ENCODE results near the gene ACMSD. TPM values are rescaled to one million over a fixed set of nuclear protein-coding genes. Genes with fewer than 3 reads are reported as not detected.

Gene ACMSD
- total and polyA plus RNA-seq, 2 of the 13 experiments (the other 11 are each of a cell fraction or from before 2014, with no cell fraction given): not detected

GRCh38 chr2:134845719-134846118 is 7.3 kb downstream of the ACMSD start:
- no peaks in the 10 kb centered on the region for H3K27me3 ChIP-seq (ENCODE audit: control insufficient read depth in 1 of 2, insufficient read depth in 2 of 2, low read length in 2 of 2)
- no peak for TF ChIP-seq TSC22D2 (CRISPR knock-in tag; IDR thresholded peaks at IDR 0.05; ENCODE audit: borderline replicate concordance)
- TF ChIP-seq ZNF562 (CRISPR knock-in tag; IDR thresholded peaks at IDR 0.05; ENCODE audit: borderline replicate concordance): no peak
- TF ChIP-seq PREB (CRISPR knock-in tag; IDR thresholded peaks at IDR 0.05): no peak
- TF ChIP-seq TAF1 (CRISPR knock-in tag; IDR thresholded peaks at IDR 0.05): no peak
- TF ChIP-seq ZNF337 (CRISPR knock-in tag; IDR thresholded peaks at IDR 0.05; ENCODE audit: borderline replicate concordance, low read depth): no peak
- TF ChIP-seq GATAD1 (CRISPR knock-in tag; IDR thresholded peaks at IDR 0.05): no peak
- TF ChIP-seq EEA1 (CRISPR knock-in tag; IDR thresholded peaks at IDR 0.05; ENCODE audit: borderline replicate concordance): no peak
- TF ChIP-seq FLYWCH1 (CRISPR knock-in tag; IDR thresholded peaks at IDR 0.05): no peak
- no peak for TF ChIP-seq NKX3-1 (CRISPR knock-in tag; IDR thresholded peaks at IDR 0.05)
- no peak for TF ChIP-seq MBNL3 (CRISPR knock-in tag; conservative IDR thresholded peaks at IDR 0.05)
- no peak for TF ChIP-seq KAT2B (IDR thresholded peaks at IDR 0.05; ENCODE audit: borderline replicate concordance, low read depth, low read length)
- no peak for TF ChIP-seq AGO2 (optimal IDR thresholded peaks at IDR 0.05; ENCODE audit: low read depth, low read length)
- no peak for TF ChIP-seq ATF3 (CRISPR knock-in tag; IDR thresholded peaks at IDR 0.05)
- TF ChIP-seq ZGPAT (CRISPR knock-in tag; IDR thresholded peaks at IDR 0.05): no peak
- H3K36me3 ChIP-seq (replicated peaks in 1 of 2; ENCODE audit: control insufficient read depth in 1 of 2, insufficient read depth in 2 of 2, low read length in 2 of 2): no peaks in the 10 kb centered on the region
- H3K4me3 ChIP-seq (replicated peaks in 1 of 3; ENCODE audit: insufficient read depth in 1 of 3, low read depth in 2 of 3, low read length in 3 of 3): no peak overlapping the region
- ATAC-seq: no peak
- ChIA-PET CTCF (ENCODE audit: low intra/inter-chr PET ratio, low total read pairs) (no interaction called here), POLR2A (no interaction called here)
- H3K9me3 ChIP-seq (ENCODE audit: low read length): no peaks in the 10 kb centered on the region
- no peaks in the 10 kb centered on the region for H4K20me1 ChIP-seq (ENCODE audit: insufficient read depth, low read length)
- 0% methylated on average over 2 of the region's 2 CpGs for WGBS (ENCODE audit: low lambda C conversion rate)
- H3K27ac ChIP-seq (ENCODE audit: extremely low read length, insufficient read depth, low read length): no peak overlapping the region
- H2AFZ ChIP-seq (ENCODE audit: low read length): no peak overlapping the region
- FAIRE-seq: no peak
- no peak overlapping the region for H3K9ac ChIP-seq (ENCODE audit: insufficient read depth, low read depth, low read length)
- H3K4me2 ChIP-seq (ENCODE audit: low read depth, low read length): no peak overlapping the region
- H3K4me1 ChIP-seq (ENCODE audit: insufficient read depth, low read length): no peaks in the 10 kb centered on the region
- intact Hi-C loops (cut with micrococcal nuclease; ENCODE audit: unreplicated experiment) (no loop called here), in situ Hi-C loops (cut with HindIII; ENCODE audit: extremely low pct_ligation_motif_present, low pct_unique_long_range_greater_than_20kb) (no loop called here)
- no peak for DNase-seq (ENCODE audit: low spot score)
- no TSS peak for BruUV-seq (replicated peaks)
- no peaks in the 10 kb centered on the region for H3K79me2 ChIP-seq (ENCODE audit: insufficient read depth, low read length)
